Stimulated activated CD4-positive, alpha-beta T cell treated with anti-CD3 and anti-CD28 coated beads, Interleukin-1b, Interleukin-23, amount 100 ng/mL, for 1 hour (primary cell): ENCODE results near the gene GPI.
A peak's percentile ranks its signal among the peaks of the same experiment; 100 is the strongest.
"Not testable (repeated sequence)": the region's sequence is repeated elsewhere in the genome, so short reads cannot be mapped to it uniquely, and the experiment has no call there.

ENCODE experiments used
- DNase-seq, 2 donors: peaks; one replicate each; pipeline ENCODE4 v3.0.0-alpha.2; 2020; ENCODE audit warnings: low read depth in 2 of 2

GPI gene

GRCh38 chr19:34364830-34365462, at the start of gene GPI:
GPI (plus strand) TSS chr19:34365196; CDS start chr19:34365267, 71 bp downstream.
- DNase-seq = peak; percentile 20 to 54

- no peak for DNase-seq
These were observed 48.7 kb upstream of the GPI start for GRCh38 chr19:34316247-34316646.

GRCh38 chr19:34316741-34317301, 48.2 kb upstream of the GPI start:
- DNase-seq = no peak

- DNase-seq = no peak
These were observed 47.6 kb upstream of the GPI start for GRCh38 chr19:34317311-34317927.

GRCh38 chr19:34319230-34319585, 45.8 kb upstream of the GPI start:
- DNase-seq = no peak

- no peak for DNase-seq
These were observed 45.2 kb upstream of the GPI start for GRCh38 chr19:34319785-34320184.

GRCh38 chr19:34320277-34320676, 44.7 kb upstream of the GPI start:
- no peak for DNase-seq

- DNase-seq = no peak
These were observed 43.3 kb upstream of the GPI start for GRCh38 chr19:34321735-34322134.

- no peak for DNase-seq
These were observed 41.4 kb upstream of the GPI start for GRCh38 chr19:34323433-34324204.

- no peak for DNase-seq
These were observed 40.7 kb upstream of the GPI start for GRCh38 chr19:34324320-34324719.

- no peak for DNase-seq
These were observed 39.8 kb upstream of the GPI start for GRCh38 chr19:34325181-34325580.

GRCh38 chr19:34325981-34326787, 38.8 kb upstream of the GPI start:
- DNase-seq = no peak

GRCh38 chr19:34327851-34328250, 37.1 kb upstream of the GPI start:
- no peak for DNase-seq

GRCh38 chr19:34328982-34329381, 36.0 kb upstream of the GPI start:
- no peak for DNase-seq

- no peak for DNase-seq
These were observed 34.9 kb upstream of the GPI start for GRCh38 chr19:34330116-34330515.

GRCh38 chr19:34330596-34330995, 34.4 kb upstream of the GPI start:
- not testable (repeated sequence) for DNase-seq

GRCh38 chr19:34331596-34331995, 33.4 kb upstream of the GPI start:
- DNase-seq = not testable (repeated sequence)

- DNase-seq = no peak
These were observed 32.8 kb upstream of the GPI start for GRCh38 chr19:34332027-34332760.

- DNase-seq = no peak
These were observed 29.1 kb upstream of the GPI start for GRCh38 chr19:34335914-34336313.

GRCh38 chr19:34336781-34337271, 28.2 kb upstream of the GPI start:
- no peak for DNase-seq

GRCh38 chr19:34337739-34338138, 27.3 kb upstream of the GPI start:
- no peak for DNase-seq
